ENCODE data around the gene MED12L. TPM values are rescaled to one million over a fixed set of nuclear protein-coding genes. Genes with fewer than 3 reads are reported as not detected.
A peak's percentile ranks its signal among the peaks of the same experiment; 100 is the strongest.

Gene MED12L
- total RNA-seq, 4 donors from 2014 or later = 0.12 to 0.77 (median 0.21) TPM

- no peaks in the 10 kb centered on the region for H3K36me3 ChIP-seq
- H3K27ac ChIP-seq = no peak overlapping the region
- no peak overlapping the region for H3K4me3 ChIP-seq
- WGBS, 2 donors (ENCODE audit: low coverage in 1 of 2) = 33 to 79% methylated on average over 1 of the region's 1 CpG
- TF ChIP-seq CTCF (IDR thresholded peaks at IDR 0.05) (no peak), EP300 (IDR thresholded peaks at IDR 0.05) (no peak), POLR2AphosphoS5 (IDR thresholded peaks at IDR 0.05) (no peak), POLR2A (IDR thresholded peaks at IDR 0.05) (no peak)
- H3K27me3 ChIP-seq = no peaks in the 10 kb centered on the region
- no peak for ATAC-seq
- H3K4me1 ChIP-seq = no peaks in the 10 kb centered on the region
- no peaks in the 10 kb centered on the region for H3K9me3 ChIP-seq
Observed at GRCh38 chr3:151321526-151321925, 236.1 kb downstream of the MED12L start.

GRCh38 chr3:151322511-151322910, 237.0 kb downstream of the MED12L start:
- no peaks in the 10 kb centered on the region for H3K9me3 ChIP-seq
- no peak overlapping the region for H3K27ac ChIP-seq
- H3K36me3 ChIP-seq = no peaks in the 10 kb centered on the region
- H3K4me3 ChIP-seq = no peak overlapping the region
- H3K27me3 ChIP-seq = no peaks in the 10 kb centered on the region
- WGBS, 2 donors (ENCODE audit: low coverage in 1 of 2) = 95 to 100% methylated on average over 1 of the region's 1 CpG
- TF ChIP-seq EP300 (IDR thresholded peaks at IDR 0.05) (no peak), POLR2A (IDR thresholded peaks at IDR 0.05) (no peak), POLR2AphosphoS5 (IDR thresholded peaks at IDR 0.05) (no peak), CTCF (IDR thresholded peaks at IDR 0.05) (no peak)
- ATAC-seq = no peak
- no peaks in the 10 kb centered on the region for H3K4me1 ChIP-seq

GRCh38 chr3:151327571-151328198, 242.2 kb downstream of the MED12L start:
- Histone ChIP-seq H3K36me3 (no peaks in the 10 kb centered on the region), H3K9me3 (no peaks in the 10 kb centered on the region), H3K27me3 (no peaks in the 10 kb centered on the region), H3K27ac (no peak overlapping the region), H3K4me1 (no peaks in the 10 kb centered on the region), H3K4me3 (no peak overlapping the region)
- no peak for TF ChIP-seq POLR2A (IDR thresholded peaks at IDR 0.05)
- peak in 3 of 4 experiments; percentile 22 to 60 (median 42) for TF ChIP-seq CTCF (IDR thresholded peaks at IDR 0.05)
- ATAC-seq = no peak
- 9 to 23% methylated on average over 3 of the region's 3 CpGs for WGBS, 2 donors (ENCODE audit: low coverage in 1 of 2)

- peak overlapping the region in 1 of 4 donors; percentile 14 for H3K27ac ChIP-seq
- ATAC-seq = no peak
Observed at GRCh38 chr3:151328298-151328995, 243.0 kb downstream of the MED12L start.

More at GRCh38 chr3:151328298-151328995, 243.0 kb downstream of the MED12L start:
- Histone ChIP-seq H3K9me3 (no peaks in the 10 kb centered on the region), H3K4me1 (no peaks in the 10 kb centered on the region), H3K36me3 (no peaks in the 10 kb centered on the region), H3K4me3 (no peak overlapping the region), H3K27me3 (no peaks in the 10 kb centered on the region)
- WGBS, 2 donors (ENCODE audit: low coverage in 1 of 2) = 44 to 60% methylated on average over 10 of the region's 10 CpGs
- no peak for TF ChIP-seq EP300 (IDR thresholded peaks at IDR 0.05)
- no peak for TF ChIP-seq POLR2AphosphoS5 (IDR thresholded peaks at IDR 0.05)
- no peak for TF ChIP-seq POLR2A (IDR thresholded peaks at IDR 0.05)
- no peak for TF ChIP-seq CTCF (IDR thresholded peaks at IDR 0.05)

All from gastroesophageal sphincter (tissue), 4 donors.